Lower leg skin (tissue), 4 donors: ENCODE data around the gene CLEC11A. TPM values are rescaled to one million over a fixed set of nuclear protein-coding genes. Genes with fewer than 3 reads are reported as not detected.
A peak's percentile ranks its signal among the peaks of the same experiment; 100 is the strongest.

Source experiments
- DNase-seq, 2 donors: peaks; one replicate each; pipeline ENCODE4 v3.0.0-alpha.2; 2019; ENCODE audit warnings: low spot score in 2 of 2
- H3K4me3 ChIP-seq: fragments of 200-600 bp; sonication (generic); 2 replicates; pipeline ENCODE4 v1.5.1; 2017; ENCODE audit warnings: mild to moderate bottlenecking, low read depth; ENCODE audit not compliant: poor library complexity, severe bottlenecking
- CTCF ChIP-seq, 3 donors: fragments of 450-650 bp; IDR thresholded peaks; one replicate each; pipeline ENCODE4 v1.5.1; 2016; ENCODE audit warnings: antibody characterized with exemption in 3 of 3, mild to moderate bottlenecking in 3 of 3, moderate library complexity in 2 of 3
- POLR2A ChIP-seq, 2 donors: fragments of 450-650 bp; IDR thresholded peaks; one replicate each; pipeline ENCODE4 v1.6.1; 2016 to 2017; ENCODE audit warnings: antibody characterized with exemption in 2 of 2, mild to moderate bottlenecking in 1 of 2, moderate library complexity in 1 of 2
- WGBS, 2 donors: methylation state at CpG; one replicate each; pipeline ENCODE4 v1.1.5; 2018; 5-methylcytosine and 5-hydroxymethylcytosine counted together
- intact Hi-C: fragments of 100-400 bp; cut with DNase I; formaldehyde crosslinking; loops from one replicate; pipeline ENCODE4 v1.15.0; 2023; ENCODE audit warnings: low total_unique reads
- total RNA-seq, 4 donors: library from RNA; depleted of rRNA; stranded (reverse); fragments of >200 nt; gene quantifications; one replicate each; pipeline ENCODE4 v1.1.0, GENCODE V29; 2016

CLEC11A gene
- total RNA-seq, 4 donors from 2014 or later: 9.5 to 19.2 (median 11.9) TPM

- TF ChIP-seq POLR2A (IDR thresholded peaks at IDR 0.05) (no peak), CTCF (IDR thresholded peaks at IDR 0.05) (no peak)
- no peak overlapping the region for H3K4me3 ChIP-seq
- peak; percentile 72 to 93 for DNase-seq
- WGBS, 2 donors: 16 to 30% methylated on average over 30 to 35 of the region's 39 CpGs
- intact Hi-C loops: no loop called here
These were observed 5.0 kb downstream of the CLEC11A start for GRCh38 chr19:50728084-50728737.

DNA sequence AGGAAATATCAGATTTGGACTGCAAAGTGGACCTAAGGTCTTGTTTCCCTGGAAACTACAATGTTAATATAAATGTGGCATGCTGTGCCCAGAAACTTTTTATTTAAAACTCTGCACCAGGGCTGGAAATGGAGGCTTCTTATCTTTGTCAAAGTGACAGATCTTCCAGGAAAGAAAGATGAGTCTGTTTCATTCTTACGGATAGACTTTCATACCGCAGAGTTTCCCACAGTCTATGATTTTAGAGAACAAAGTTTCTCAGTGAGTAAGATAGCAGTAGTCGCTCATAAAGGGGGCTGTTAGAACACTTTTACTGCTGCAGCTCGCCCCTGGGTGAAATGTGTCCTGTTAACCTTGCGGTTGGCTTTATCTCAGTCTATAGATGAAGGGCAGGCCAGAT, 6.7 kb downstream of the CLEC11A start:
- H3K4me3 ChIP-seq: no peak overlapping the region
- WGBS, 2 donors: 70 to 83% methylated on average over 5 of the region's 5 CpGs
- intact Hi-C loops: no loop called here
- TF ChIP-seq POLR2A (IDR thresholded peaks at IDR 0.05) (no peak), CTCF (IDR thresholded peaks at IDR 0.05) (no peak)
- no peak for DNase-seq

DNA sequence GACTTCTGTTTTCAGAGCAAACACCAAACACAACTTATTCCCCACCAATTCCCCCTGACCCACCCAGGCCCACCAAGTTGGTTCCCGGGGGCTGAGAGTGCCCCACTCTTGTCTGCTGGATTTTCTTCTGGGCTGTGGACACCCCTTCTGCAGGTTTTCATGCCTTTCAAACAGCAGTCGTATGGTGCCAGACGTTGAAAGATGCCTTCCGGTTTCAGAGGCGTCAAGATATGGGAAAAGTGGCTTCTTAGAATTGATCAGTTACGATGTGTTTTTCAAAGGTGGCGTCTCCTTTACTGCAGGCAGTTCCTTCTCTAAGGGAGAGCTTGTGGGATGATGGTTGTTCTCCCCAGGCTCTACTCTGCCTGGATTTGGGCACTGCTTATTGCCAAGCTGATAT, 12.7 kb downstream of the CLEC11A start:
- intact Hi-C loops: no loop called here
- DNase-seq: no peak
- H3K4me3 ChIP-seq: no peak overlapping the region
- 65 to 69% methylated on average over 7 of the region's 7 CpGs for WGBS, 2 donors
- TF ChIP-seq POLR2A (IDR thresholded peaks at IDR 0.05) (no peak), CTCF (IDR thresholded peaks at IDR 0.05) (no peak)

DNA sequence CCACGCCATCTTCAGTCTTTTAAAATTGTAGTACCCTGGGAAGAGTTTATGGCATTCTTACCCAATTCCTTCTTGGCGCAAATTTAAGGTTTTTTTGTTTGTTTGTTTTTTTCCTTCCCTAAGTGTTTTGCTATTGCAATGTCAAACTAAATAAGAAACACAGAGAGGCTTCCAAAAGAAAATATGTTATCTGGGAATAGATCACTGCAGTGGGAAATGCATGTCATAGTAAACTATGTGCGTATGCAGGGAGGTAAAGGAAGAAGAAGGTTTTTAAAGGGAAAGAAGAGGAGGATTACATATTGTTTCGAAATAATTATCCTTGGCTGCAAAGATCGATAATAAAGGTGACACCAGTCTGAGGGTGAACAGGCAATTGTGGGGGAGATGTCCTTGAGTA, 13.2 kb downstream of the CLEC11A start:
- TF ChIP-seq POLR2A (IDR thresholded peaks at IDR 0.05) (no peak), CTCF (IDR thresholded peaks at IDR 0.05) (no peak)
- DNase-seq: no peak
- H3K4me3 ChIP-seq: no peak overlapping the region
- intact Hi-C loops: no loop called here
- 60 to 62% methylated on average over 5 of the region's 5 CpGs for WGBS, 2 donors

GRCh38 chr19:50739132-50739913, 16.2 kb downstream of the CLEC11A start:
- DNase-seq: no peak
- no peak overlapping the region for H3K4me3 ChIP-seq
- intact Hi-C loops: no loop called here
- TF ChIP-seq POLR2A (IDR thresholded peaks at IDR 0.05): no peak
- no peak for TF ChIP-seq CTCF (IDR thresholded peaks at IDR 0.05)
- 78 to 83% methylated on average over 23 of the region's 23 CpGs for WGBS, 2 donors
